GM19238 (cell line): Measurements from ENCODE around the gene GDI1.

Source experiments
- DNase-seq: peaks from one replicate; pipeline ENCODE4 v3.0.0; 2011; ENCODE audit warnings: low spot score; ENCODE audit not compliant: insufficient read length

GDI1 gene

DNA sequence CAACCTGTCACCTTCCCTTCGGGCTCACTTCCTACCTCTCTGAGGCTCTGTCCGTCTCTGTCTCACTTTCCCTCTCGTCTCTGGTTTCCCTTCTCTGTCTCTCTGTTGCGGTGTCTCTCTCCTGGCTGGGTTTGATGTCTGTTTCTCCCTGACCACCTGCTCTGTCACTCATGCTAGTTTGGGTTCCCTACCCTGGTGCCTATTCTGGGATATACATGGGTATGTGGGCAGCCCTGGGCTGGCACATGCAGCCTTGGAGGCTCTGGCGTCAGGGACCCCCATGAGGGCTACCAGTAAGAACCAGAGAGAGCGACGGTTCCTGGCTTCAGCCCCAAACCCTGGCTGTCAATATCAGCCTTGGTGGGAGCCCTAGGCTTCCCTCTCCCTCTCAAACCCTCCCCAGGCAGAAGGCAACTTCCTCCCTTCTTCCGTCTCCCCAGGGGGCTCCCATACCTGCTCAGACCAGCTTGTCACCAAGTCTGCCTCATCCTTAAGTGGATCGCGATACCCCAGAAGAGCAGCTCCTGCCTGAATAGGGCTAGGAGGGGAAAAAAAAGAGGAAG is 28.2 kb upstream of the GDI1 start:
- no peak for DNase-seq

DNA sequence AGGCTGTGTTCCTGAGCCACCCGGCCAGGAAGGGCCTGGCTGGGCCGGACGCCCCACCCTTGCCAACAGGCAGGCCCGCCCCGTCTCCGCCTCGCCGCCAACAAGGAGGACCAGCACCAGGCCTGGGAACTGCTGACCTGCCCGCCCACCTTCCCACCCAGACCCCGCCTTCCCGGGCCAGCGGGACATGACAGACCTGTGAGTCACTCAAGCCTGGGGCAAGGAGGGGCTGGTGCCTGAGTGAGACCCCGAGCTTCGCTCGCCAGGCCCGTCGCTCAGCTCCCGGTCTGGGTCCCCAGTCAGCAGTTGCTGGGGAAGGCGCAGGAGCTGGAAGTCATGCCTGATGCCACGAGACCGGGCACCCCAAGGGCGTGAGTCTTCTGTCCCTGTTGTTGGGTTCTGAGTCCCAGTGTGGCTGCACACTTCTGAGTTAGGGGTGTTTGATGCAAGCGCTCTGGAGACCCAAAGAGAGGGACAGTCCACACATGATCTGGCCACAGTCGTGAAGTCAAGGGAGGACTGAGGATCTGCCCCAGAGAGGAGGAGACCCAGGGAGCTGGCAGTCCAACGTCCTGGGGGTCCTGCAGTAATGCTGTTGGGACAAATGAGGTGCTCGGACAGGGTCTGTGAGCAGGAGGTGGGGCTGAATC is 27.6 kb upstream of the GDI1 start, which contains the start of gene DNASE1L1:
DNASE1L1 (minus strand) TSS at position 33 of the 650 bp plus-strand sequence. CDS start 3,686 bp downstream, outside the sequence.
- DNase-seq, result no peak

DNA sequence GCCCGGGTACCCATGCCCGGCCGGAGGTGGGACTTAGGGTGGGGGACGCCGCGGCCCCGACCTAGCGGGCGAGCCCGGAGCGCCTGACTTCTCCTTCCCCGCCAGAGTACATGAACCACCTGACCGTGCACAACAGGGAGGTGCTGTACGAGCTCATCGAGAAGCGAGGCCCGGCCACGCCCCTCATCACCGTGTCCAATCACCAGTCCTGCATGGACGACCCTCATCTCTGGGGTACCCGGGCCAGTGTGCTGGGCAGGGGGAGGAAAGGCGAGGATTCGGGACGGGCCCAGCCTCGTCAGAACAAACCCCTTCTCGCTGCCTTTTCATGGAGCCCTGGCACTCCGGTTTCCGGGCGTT is 25.0 kb upstream of the GDI1 start:
- DNase-seq, result peak; percentile 55

DNA sequence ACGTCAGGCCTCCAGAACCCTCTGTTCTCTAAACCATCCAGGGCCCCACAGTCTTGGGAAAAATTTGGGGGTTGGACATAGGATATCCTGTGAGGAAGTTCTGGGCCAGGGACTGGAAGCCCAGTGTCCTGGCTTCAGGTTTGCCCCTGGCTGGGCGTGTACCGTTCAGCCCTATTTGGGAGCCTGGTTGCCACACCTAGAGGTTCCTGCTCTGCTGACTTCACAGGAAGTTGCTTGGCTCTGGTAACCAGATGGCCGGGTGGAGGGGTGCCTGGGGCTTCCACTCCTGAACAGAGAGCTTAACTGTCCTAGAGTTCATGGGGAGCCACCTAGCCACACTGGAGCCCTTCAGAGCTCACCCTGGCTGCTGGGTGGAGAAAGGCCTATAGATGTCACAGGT is 24.5 kb upstream of the GDI1 start:
- DNase-seq, result no peak

GRCh38 chrX:154413142-154413541 is 23.8 kb upstream of the GDI1 start:
- no peak for DNase-seq

DNA sequence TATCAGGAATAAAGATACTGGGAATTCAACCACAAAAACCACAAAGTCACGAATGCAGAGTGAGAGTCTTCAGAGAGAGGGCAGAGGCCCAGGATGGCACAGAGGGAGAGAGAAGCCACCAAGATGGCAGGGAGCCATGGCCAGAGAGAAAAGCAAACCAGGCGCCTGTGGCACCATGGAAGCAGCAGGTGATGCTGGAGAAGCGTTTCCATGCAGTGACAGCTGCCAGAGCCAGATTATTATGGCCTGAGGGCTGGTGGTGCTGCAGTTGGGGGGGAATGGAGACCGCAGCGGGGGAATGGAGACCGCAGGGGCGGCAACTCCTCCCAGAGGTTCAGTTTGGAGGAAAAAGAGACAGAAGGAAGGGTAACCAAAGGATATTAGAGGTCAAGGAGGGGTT is 19.8 kb upstream of the GDI1 start:
- DNase-seq, result no peak

- DNase-seq, result no peak
These were observed 17.8 kb upstream of the GDI1 start for GRCh38 chrX:154419189-154419588.

DNA sequence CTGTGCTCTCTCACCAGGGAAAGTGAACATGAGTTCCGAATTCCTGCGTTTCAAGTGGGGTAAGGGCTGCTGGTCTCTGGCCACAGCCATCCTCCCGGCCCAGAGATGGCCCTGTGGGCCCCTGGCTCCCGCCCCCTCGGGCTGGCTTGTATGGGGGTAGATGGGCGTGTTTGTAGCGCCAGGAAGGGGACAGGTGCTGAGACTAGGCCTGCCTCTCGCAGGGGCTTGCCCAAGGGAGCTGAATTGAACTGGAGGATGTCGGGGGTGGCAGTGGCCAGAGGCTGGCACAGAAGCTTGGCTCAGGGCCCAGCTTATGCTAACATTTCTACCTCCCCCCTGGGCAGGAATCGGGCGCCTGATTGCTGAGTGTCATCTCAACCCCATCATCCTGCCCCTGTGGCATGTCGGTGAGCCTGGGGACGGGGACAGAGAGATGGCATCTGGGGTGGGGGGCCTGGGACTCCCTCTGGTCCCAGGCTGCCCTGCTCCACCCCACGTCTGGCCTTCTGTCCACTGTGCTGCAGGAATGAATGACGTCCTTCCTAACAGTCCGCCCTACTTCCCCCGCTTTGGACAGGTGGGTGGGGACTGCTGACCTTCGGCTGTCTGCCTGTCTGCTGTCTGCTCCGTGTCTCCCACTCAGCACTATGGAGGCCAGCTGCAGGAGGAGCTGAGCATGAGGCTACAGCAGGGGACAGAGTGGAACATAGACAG is 17.1 kb upstream of the GDI1 start:
- DNase-seq, result no peak

- DNase-seq, result no peak
These were observed 16.6 kb upstream of the GDI1 start for GRCh38 chrX:154420402-154420756.

DNA sequence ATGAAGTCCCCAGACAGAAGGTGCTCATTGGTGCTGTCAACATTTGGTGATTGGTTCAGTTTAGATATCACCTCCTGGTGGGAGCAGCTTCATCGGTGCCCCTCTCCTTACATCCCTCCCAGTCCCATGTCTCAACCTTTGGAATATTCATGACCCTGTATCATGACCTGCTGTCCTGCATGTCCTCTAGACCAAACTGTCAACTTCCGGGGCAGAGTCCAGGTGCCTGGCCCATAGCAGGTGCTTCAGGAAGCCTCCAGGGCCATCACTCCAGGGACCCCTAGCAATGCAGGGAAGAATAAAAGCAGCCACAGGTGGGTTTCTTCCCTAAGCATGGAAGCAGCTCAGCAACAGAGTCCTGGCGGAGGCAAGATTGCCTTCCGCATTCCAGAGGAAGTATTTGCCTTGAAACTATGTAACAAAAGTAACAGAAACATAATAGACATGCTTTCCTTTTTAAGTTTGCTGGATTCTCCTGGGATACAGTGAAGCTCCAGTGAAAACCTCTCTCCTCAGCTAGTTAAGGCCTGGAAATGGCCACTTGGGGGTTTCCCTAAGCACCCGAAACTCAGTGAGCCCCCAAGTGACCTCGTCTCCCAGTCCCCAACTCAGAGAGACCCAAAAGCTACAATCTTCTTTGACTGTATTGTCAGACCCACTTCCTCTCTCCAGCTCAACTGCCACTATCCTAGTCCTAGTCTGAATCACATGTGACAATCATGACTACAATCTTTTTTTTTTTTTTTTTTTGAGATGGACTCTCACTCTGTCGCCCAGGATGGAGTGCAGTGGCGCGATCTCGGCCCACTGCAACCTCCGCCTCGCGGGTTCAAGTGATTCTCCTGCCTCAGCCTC is 9.8 kb upstream of the GDI1 start:
- no peak for DNase-seq

DNA sequence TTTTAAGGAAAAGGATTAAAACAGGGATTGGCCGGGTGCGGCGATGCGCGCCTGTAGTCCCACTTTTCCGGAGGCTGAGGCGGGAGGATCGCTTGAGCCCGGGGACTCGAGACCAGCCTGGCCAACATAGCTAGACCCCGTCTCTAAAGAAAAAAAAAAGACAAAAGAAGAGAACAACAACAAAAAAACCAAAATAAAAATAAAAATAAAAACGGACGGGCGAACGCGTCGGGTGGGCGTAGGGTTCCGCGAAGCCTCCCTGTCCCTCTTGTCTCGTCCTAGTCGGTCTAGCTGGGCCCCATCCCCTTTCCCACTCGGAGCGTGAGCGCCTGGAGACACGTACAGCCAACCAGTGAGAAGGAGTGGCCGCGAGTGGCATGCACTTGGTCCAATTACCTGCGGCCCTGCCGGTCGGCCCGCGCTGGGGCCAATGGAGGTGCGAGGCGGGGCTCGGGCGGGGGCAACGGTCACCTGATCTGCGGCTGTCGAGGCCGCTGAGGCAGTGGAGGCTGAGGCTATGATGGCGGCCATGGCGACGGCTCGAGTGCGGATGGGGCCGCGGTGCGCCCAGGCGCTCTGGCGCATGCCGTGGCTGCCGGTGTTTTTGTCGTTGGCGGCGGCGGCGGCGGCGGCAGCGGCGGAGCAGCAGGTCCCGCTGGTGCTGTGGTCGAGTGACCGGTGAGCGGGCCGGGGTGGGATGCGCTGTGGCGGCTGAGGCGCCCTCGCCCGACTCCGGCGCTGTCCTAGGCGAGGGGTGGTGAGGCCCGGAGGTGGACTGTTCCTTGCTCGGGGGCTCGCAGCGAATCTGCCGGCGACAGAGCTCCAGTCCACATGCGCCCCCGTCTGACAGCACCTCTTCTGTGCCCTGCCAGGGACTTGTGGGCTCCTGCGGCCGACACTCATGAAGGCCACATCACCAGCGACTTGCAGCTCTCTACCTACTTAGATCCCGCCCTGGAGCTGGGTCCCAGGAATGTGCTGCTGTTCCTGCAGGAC is 8.5 kb upstream of the GDI1 start, which contains the start of gene ATP6AP1:
ATP6AP1 (plus strand) TSS at position 502 of the 996 bp plus-strand sequence; CDS start at position 518, 16 bp downstream.
- peak; percentile 91 for DNase-seq

DNA sequence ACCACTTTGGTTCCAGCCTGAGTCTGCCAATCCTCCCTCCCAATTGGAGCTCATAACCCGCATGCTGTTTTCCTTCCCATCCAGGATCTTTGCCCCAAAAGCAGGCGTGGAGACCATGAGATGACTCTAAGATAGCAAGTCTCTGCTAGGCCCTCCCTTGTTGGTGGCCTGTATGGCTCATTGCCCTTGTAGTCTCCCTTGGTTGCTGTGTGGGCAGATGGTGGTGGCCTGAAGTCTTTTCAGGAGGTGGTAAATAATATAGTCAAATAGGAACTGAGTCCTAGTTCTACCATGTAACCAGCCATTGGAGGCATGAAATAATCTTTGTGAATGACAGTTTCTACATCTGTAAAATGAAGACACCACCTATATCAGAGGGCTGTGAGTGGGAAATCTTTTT is 7.2 kb upstream of the GDI1 start:
- DNase-seq, result no peak

- DNase-seq, result no peak
These were observed 6.5 kb upstream of the GDI1 start for GRCh38 chrX:154430479-154430878.

- DNase-seq, result no peak
These were observed 6.0 kb upstream of the GDI1 start for GRCh38 chrX:154430916-154431315.

DNA sequence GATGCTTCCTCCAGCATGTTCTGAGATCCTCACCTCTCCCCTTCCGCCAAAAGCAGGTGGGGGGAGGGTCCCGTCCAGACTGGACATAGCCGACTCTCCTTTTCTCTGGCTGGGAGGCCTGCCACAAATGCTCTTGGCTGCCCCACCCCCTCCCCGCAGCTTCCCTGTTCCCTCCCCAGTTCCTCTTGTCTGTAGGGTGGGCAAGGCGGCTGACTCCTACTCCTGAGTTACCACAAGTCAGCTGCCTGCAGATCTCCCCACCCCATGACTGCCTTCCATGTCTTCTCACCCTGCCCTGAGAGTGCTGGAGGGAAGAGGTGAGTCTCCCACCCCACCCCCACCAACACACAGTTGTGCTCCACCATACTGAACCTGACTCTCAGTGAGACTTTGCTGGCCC is 5.6 kb upstream of the GDI1 start:
- no peak for DNase-seq

DNA sequence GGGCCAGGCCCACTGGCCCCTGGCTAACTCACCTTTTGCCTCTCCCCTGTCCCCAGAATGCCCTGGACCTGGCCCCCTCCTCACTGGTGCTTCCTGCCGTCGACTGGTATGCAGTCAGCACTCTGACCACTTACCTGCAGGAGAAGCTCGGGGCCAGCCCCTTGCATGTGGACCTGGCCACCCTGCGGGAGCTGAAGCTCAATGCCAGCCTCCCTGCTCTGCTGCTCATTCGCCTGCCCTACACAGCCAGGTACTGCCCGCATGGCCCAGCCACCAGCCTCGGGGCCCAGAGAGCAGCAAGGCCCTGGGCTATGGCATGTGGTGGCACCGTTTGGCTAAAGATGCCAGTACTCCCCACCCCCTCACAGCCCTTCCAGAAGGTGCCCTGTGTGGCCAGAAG is 4.7 kb upstream of the GDI1 start:
- no peak for DNase-seq

GRCh38 chrX:154433605-154434004 is 3.3 kb upstream of the GDI1 start:
- no peak for DNase-seq

- DNase-seq, result no peak
These were observed 2.4 kb upstream of the GDI1 start for GRCh38 chrX:154434394-154435168.

DNA sequence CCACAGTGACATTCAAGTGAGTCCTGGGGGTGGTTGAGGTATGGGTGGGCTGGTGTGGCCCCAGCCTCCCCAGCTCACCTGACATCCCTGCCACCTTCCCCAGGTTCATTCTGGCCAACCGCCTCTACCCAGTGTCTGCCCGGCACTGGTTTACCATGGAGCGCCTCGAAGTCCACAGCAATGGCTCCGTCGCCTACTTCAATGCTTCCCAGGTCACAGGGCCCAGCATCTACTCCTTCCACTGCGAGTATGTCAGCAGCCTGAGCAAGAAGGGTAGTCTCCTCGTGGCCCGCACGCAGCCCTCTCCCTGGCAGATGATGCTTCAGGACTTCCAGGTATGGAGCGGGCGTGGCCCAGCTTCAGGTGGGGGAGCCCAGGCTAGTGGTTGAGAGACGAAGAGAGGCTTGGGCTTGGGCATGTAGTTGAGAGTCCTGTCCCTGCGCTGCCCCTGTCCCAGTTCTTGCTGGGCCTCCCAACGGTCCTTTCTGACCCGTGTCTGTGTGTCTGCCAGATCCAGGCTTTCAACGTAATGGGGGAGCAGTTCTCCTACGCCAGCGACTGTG is 1.7 kb upstream of the GDI1 start:
- no peak for DNase-seq
